DMS53 treated with DMSO at 0.1 percent for 48 hours (cell line): Measurements from ENCODE around the gene ADCY1.
"Not testable (repeated sequence)": the region's sequence is repeated elsewhere in the genome, so short reads cannot be mapped to it uniquely, and the experiment has no call there.

Experiments used
- DNase-seq: peaks from one replicate; lab custom pipeline; 2025; ENCODE audit not compliant: unreplicated experiment; lab: John Stamatoyannopoulos, UW

ADCY1 gene

GRCh38 chr7:45726883-45727282 lies 152.7 kb downstream of the ADCY1 start:
- no peak for DNase-seq

GRCh38 chr7:45731692-45732443 lies 157.7 kb downstream of the ADCY1 start:
- not testable (repeated sequence) for DNase-seq

GRCh38 chr7:45738920-45739319 lies 164.8 kb downstream of the ADCY1 start:
- not testable (repeated sequence) for DNase-seq

DNA sequence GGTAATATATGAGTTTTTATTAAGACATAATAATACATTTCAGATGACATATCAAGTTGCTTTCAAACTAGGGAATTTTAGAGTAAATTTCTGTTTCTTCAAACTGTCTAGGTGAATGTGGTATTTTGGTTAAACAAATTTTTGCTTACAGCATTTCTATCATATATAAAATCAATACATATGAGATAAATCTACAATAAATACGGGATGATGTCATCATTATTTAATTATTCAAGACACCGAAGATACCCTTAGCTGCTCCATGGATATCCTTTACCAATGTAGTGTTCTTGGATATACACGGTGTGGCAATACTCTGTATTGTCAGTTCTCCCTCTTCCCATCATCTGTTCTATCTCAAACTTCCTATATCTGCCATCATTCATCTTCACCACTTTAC lies 166.4 kb downstream of the ADCY1 start:
- not testable (repeated sequence) for DNase-seq

- not testable (repeated sequence) for DNase-seq
Observed at GRCh38 chr7:45748976-45749375, 174.8 kb downstream of the ADCY1 start.

DNA sequence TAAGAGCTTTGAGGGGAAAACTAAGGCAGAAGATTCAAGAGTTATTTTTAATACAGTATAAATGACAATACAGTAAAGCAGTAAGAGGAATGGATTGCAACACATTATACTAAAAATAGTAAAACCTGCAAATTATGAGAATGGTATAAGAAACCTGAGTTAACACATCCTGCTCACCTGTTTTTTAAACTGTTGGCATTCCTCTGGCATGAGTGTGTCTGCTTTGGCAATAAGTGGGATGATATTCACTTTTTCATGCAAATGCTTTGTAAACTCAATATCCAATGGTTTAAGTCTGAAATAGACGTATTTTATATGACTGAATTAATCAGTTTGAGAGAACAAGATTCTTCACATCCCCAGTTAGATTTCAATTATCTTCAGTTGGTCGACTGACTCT lies 177.2 kb downstream of the ADCY1 start:
- not testable (repeated sequence) for DNase-seq

- not testable (repeated sequence) for DNase-seq
Observed at GRCh38 chr7:45756333-45756732, 182.2 kb downstream of the ADCY1 start.

DNA sequence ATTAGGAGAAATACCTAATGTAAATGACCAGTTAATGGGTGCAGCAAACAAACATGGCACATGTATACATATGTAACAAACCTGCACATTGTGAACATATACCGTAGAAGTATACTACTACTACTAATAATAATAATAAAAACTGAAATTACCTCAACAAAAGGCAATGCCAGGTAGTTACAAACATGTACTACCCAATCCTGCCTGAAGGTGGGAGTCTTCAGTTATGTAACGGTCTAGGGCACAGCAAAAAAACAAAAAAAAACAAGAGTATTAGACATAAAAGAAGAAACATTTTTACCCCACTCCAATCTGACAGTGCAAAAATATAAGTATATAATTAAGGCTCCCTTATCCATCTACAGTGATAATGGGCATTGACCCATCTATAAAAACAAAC lies 182.6 kb downstream of the ADCY1 start:
- DNase-seq: not testable (repeated sequence)

- not testable (repeated sequence) for DNase-seq
Observed at GRCh38 chr7:45759464-45759863, 185.3 kb downstream of the ADCY1 start.

DNA sequence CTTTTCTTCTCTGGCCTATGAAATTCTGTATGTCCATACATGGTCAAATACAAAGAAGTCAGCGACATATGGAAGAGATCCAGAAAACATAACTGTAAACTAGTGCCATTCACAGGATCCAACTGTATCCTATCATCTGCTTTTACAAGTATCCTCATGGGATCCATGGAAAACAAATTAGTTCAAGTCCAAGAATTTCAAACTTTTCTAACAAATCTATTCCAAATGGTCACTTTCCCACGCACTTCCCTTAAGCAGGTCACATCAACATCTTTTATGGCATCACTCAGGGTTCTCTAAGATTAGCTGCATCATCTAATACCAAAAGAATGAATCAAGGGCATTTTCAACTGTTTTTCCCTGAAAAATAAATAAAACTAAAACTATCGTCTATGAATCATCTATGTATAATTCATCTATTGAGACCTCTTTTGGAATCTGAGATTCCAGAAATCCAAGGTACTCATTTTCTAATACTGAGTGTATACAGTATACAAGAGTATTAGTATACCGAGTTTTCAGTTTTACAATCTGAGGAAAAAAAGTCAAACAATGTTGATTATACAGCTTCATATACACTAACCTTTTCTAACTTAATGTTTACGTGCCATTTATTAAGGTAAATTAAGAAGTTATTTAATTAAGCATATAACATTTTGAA lies 187.5 kb downstream of the ADCY1 start:
- DNase-seq: not testable (repeated sequence)

- not testable (repeated sequence) for DNase-seq
Observed at GRCh38 chr7:45762225-45762994, 188.2 kb downstream of the ADCY1 start.

DNA sequence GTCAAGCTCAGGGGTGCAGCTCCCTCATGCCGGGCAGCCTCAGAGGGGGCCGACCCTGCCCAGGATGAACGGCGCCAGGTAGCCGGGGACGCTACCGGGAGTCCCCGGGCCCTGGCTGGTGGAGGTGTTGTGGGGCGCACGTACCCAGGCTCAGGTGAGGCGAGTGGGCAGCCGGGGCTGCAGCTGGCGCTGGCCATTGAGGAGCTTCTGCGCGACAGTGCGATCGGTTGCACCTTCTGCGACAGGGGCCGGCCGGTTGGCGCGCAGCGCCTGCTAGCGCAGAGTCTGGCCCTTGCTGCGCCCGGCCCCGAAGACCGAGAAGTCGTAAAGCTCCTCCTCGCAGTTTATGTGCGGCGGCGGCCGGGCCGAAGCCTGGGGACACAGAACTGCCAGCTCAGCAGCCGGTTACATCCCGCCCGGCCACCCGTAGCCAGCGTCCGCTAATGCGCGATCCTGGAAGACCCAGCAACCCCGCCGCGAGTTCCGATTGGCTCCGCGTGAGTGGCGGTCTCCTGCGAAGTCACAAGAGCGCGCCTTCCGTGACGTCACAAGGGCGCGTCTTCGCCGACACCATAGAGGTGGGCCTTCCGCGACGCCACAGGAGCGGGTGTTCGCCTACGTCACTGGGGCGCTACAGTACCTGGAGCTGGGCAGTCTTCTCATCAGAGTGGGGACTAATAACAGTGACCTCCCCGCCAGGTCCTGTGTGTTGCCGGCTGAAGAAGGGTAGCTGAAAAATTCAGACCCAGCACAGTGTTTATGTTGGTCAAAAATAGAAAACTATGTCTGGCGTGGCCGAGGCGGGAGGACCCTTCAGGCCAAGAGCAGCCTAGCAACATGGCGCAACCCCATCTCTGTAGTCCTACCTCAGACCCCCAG lies 194.6 kb downstream of the ADCY1 start:
- peak; percentile 88 for DNase-seq

- DNase-seq: not testable (repeated sequence)
Observed at GRCh38 chr7:45769626-45770025, 195.5 kb downstream of the ADCY1 start.
